Stimulated activated CD4-positive, alpha-beta T cell treated with anti-CD3 and anti-CD28 coated beads, TNF-alpha, amount 100 ng/mL, for 1 hour (primary cell): ENCODE data around the gene SLC22A5.

Experiments
- DNase-seq, 3 donors: peaks; one replicate each; pipeline ENCODE4 v3.0.0-alpha.2; 2020; ENCODE audit warnings: low read depth in 3 of 3, low spot score in 1 of 3

The SLC22A5 gene

GRCh38 chr5:132369474-132370180 lies at the start of gene SLC22A5:
TSS of gene SLC22A5 (plus strand) at chr5:132369710. CDS start at chr5:132369973, 263 bp downstream.
- peak; percentile 31 to 68 (median 36) for DNase-seq

- no peak for DNase-seq
These were observed 49.5 kb upstream of the SLC22A5 start for GRCh38 chr5:132319975-132320374.

GRCh38 chr5:132321109-132321721 lies 48.3 kb upstream of the SLC22A5 start:
- DNase-seq = no peak

DNA sequence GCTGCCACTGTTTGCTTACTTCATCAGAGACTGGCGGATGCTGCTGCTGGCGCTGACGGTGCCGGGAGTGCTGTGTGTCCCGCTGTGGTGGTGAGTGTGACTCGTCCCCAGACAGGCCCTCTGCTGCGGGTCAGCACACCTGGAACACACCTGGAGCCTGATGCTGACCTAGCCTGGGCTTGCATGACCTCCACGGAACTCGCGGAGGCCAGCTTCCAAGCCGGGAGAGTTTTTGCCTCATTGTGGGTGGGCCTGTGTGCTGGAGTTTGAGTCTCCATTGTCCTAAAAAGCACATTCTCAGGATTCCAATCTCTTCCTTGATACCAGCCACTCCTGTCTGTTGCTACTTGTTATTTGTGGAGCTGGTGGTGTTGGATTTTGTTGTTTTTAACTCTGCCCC lies 47.2 kb upstream of the SLC22A5 start:
- DNase-seq = no peak

DNA sequence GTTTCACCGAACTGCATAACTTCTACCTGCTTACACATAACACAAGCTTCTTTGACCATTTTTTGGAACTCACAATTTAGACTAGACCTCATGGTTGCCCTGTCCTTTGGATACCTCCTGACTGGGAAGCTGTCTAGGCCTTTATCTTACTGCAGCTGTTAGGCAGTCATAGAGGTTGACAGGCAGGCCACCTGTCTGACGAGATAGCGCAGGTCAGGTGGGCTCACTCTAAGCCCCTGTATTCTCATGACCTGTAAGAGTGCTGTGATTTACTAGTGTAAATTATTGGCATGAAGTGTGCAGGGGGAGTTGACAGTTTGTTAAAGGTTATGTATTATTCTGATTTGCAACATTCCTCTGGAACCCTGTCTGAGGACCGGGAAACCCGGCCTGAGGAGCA lies 46.3 kb upstream of the SLC22A5 start:
- no peak for DNase-seq

- DNase-seq = no peak
These were observed 43.8 kb upstream of the SLC22A5 start for GRCh38 chr5:132325691-132326090.

DNA sequence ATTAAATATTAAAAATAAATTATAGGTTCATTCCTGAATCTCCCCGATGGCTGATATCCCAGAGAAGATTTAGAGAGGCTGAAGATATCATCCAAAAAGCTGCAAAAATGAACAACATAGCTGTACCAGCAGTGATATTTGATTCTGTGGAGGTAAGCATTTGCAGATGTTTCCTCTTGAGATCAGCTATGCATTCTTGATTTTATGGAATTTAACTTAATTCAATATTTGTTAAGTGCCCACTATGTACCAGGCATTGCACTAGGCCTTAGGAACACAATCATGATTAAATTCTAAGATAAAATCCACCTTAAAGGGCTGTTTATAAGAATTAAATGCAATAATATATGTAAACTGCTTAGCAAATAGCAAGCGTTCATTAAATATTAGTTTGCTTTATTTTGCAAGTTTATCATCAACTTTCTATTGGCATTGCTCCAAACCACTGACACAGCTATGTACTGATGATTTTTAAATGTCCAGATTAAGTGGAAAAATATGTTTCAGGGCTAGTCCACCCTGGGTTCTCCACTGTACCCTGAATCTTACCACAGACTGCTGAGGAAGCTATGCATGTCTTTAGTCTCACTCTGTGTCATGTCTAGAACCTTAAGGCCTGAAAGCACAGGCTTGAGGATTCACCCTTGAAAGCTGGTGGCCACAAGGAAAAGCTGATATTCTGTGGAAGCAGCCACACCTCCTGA lies 42.1 kb upstream of the SLC22A5 start:
- DNase-seq = no peak

DNA sequence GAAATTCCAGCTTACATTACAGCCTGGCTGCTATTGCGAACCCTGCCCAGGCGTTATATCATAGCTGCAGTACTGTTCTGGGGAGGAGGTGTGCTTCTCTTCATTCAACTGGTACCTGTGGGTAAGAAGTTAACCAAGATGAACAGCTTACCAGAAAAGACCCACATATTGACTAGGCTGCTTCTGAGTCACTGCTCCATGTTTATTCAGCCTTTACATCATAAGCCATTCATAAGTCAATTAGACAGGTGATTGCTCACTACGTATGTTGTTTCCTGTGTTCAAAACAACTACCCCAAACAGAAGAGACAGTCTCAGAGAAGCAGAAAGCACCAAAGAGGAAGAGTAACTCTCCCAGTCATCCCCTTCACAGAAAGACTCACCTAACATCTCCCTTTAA lies 34.7 kb upstream of the SLC22A5 start:
- no peak for DNase-seq

DNA sequence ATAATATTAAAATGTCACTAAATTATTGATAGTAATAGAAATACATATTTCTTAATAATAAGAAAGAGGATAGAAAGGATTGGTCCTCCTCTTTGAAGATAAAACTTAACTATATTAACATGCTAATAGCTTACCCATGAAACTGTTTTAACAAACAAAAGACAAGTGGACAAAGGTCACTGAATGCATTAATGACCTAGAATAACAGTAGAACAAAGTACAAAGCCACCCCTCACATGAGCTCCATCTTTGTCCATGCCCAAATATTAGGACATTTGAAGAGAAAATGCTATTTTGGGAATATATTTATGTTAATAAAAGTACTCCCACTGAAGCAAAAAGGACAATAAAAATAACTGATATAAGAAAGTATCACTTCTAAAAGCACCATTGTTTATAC lies 34.1 kb upstream of the SLC22A5 start:
- DNase-seq = no peak

DNA sequence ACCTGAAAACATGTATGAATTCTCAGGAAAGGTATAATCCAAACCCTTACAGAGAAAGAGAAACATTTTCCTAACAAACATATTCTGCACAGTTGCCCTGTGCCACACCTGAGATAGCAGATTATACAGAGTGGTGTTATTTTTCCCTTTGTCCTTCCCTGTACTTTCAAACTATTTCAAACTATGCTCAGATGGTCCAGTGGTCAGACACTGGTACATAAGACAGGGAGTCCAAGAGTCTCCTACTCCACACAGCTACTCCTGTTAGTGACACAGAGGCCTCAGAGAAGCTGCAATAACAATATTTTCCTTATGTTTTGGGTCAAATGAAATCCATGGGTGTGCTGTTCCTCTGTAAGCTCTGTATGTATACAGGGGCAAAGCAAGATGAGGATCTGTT lies 30.0 kb upstream of the SLC22A5 start:
- DNase-seq = no peak

GRCh38 chr5:132342291-132343180 lies 27.0 kb upstream of the SLC22A5 start:
- DNase-seq = no peak

- DNase-seq = no peak
These were observed 24.6 kb upstream of the SLC22A5 start for GRCh38 chr5:132344775-132345514.

- no peak for DNase-seq
These were observed 16.0 kb upstream of the SLC22A5 start for GRCh38 chr5:132353486-132353995.

- no peak for DNase-seq
These were observed 14.9 kb upstream of the SLC22A5 start for GRCh38 chr5:132354381-132355139.

- no peak for DNase-seq
These were observed 14.3 kb upstream of the SLC22A5 start for GRCh38 chr5:132355140-132355765.

DNA sequence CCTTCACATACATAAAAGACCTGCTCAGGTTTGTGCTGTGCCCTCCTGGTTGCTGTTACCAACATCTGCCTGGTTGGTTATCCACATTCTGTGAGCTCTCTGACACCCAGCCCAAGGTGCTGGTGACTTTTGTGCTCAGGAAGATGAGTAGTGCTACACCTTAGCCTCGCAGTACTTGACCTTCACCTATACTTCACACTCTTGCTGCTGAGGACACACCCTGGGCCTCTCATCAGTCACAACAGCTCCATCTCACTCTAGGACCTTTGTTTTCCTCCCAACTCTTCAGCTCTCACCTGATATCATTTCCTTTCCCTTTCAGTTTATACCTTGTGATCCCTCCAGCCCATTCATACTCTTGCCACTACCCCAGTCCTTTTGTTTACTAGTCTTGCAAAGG lies 10.7 kb upstream of the SLC22A5 start:
- no peak for DNase-seq

DNA sequence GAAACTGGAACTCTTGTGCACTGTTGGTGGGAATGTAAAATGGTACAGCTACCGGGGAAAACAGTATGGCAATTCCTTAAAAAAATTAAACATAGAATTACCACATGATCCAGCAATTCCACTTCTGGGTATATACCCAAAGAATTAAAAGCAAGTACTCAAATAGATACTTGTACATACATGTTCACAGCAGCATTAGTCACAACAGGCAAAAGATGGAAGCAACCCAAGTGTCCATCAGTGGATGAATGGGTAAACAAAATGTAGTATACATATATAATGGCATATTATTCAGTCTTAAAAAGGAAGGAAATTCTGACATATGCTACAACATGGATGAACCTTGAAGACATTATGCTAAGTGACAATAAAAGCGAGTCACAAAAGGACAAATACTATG lies 7.4 kb upstream of the SLC22A5 start:
- no peak for DNase-seq

GRCh38 chr5:132363431-132364112 lies 5.9 kb upstream of the SLC22A5 start:
- DNase-seq = no peak

DNA sequence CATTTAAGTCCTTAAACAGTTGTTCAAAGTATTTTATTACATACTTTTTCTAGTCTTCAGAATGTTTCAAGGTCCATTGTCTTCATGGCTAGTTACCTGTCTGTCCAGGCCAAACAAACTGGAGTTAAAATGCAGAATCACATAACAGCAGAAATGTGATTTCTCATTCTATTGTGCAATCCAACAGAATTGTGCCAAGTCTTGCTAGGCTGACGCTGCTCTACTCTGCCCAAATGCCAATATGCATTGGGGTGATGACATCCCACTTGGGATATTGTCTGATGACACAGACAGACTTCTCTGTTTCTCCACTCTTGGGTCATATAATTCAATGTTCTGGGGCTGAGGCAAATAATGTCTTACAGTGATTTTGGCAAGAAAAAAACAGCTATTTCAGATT lies 5.2 kb upstream of the SLC22A5 start:
- no peak for DNase-seq
